Upper lobe of right lung (tissue), 1 donor: ENCODE results near the gene MARK4. TPM values are rescaled to one million over a fixed set of nuclear protein-coding genes. Genes with fewer than 3 reads are reported as not detected.
A peak's percentile ranks its signal among the peaks of the same experiment; 100 is the strongest.

Experiments used
- ATAC-seq: fragments of 200-7000 bp; cut with Tn5 transposase; one replicate; pipeline ENCODE4 v1.9.1; 2020; ENCODE audit warnings: mild to moderate bottlenecking, moderate library complexity
- DNase-seq: peaks from one replicate; pipeline ENCODE4 v3.0.0-alpha.2; 2020
- H3K27ac ChIP-seq: fragments of 200-600 bp; one replicate; pipeline ENCODE4 v1.8.0; 2022
- H3K27me3 ChIP-seq: fragments of 200-600 bp; one replicate; pipeline ENCODE4 v1.8.0; 2022; ENCODE audit warnings: mild to moderate bottlenecking
- H3K36me3 ChIP-seq: fragments of 200-600 bp; one replicate; pipeline ENCODE4 v1.8.0; 2022
- H3K4me1 ChIP-seq: fragments of 200-600 bp; one replicate; pipeline ENCODE4 v1.8.0; 2022
- H3K4me3 ChIP-seq: fragments of 200-600 bp; one replicate; pipeline ENCODE4 v1.8.0; 2022; ENCODE audit warnings: mild to moderate bottlenecking
- H3K9me3 ChIP-seq: fragments of 200-600 bp; one replicate; pipeline ENCODE4 v1.8.0; 2022
- intact Hi-C: fragments of 100-400 bp; cut with DNase I; formaldehyde crosslinking; loops from one replicate; pipeline ENCODE4 v1.11.0; 2022
- total RNA-seq: library from RNA; stranded (reverse); fragmentation: NEBNext Ultra II Directional; extraction: Animal tissue kit (Norgen Biotek cat#: 25700); gene quantifications from one replicate; pipeline ENCODE4 v1.2.1, GENCODE V29; 2021
- TF ChIP-seq, protein P1 (sequence below): fragments of 200-600 bp; IDR thresholded peaks from one replicate; pipeline ENCODE4 v1.8.0; 2022; ENCODE audit warnings: antibody characterized with exemption
- donor health status: DM: no; HTN: yes; CAD: no; lungs with severe emphysema.

MARK4 gene
- total RNA-seq, 1 donor from 2014 or later, result 30.0 TPM

DNA sequence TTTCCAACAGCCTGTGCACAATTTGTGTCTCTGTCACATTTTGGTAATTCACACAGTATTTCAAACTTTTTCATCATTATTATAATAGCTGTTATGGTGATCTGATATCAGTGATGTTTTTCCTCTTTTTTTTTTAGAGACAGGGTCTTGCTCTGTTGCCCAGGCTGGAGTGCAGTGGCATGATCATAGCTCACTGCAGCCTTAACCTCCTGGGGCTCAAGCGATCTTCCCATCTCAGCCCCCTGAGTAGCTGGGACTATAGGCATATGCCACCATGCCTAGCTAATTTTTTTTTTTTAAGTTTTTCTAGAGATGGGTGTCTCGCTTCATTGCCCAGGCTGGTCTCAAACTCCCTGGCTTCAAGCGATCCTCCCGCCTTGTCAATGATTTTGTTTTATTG, 5.8 kb downstream of the MARK4 start:
- DNase-seq, result no peak
- intact Hi-C loops, result no loop called here
- no peaks in the 10 kb centered on the region for H3K27me3 ChIP-seq
- H3K36me3 ChIP-seq, result no peaks in the 10 kb centered on the region
- no peaks in the 10 kb centered on the region for H3K9me3 ChIP-seq
- TF ChIP-seq, protein P1, sequence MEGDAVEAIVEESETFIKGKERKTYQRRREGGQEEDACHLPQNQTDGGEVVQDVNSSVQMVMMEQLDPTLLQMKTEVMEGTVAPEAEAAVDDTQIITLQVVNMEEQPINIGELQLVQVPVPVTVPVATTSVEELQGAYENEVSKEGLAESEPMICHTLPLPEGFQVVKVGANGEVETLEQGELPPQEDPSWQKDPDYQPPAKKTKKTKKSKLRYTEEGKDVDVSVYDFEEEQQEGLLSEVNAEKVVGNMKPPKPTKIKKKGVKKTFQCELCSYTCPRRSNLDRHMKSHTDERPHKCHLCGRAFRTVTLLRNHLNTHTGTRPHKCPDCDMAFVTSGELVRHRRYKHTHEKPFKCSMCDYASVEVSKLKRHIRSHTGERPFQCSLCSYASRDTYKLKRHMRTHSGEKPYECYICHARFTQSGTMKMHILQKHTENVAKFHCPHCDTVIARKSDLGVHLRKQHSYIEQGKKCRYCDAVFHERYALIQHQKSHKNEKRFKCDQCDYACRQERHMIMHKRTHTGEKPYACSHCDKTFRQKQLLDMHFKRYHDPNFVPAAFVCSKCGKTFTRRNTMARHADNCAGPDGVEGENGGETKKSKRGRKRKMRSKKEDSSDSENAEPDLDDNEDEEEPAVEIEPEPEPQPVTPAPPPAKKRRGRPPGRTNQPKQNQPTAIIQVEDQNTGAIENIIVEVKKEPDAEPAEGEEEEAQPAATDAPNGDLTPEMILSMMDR, result no peak
- H3K4me3 ChIP-seq, result no peak overlapping the region
- peaks cover 24% of the 10 kb centered on the region for H3K4me1 ChIP-seq
- ATAC-seq, result no peak
- H3K27ac ChIP-seq, result no peak overlapping the region

- H3K4me3 ChIP-seq, result no peak overlapping the region
- no peak for DNase-seq
Observed at GRCh38 chr19:45258862-45259261, 7.8 kb downstream of the MARK4 start.

GRCh38 chr19:45262570-45262969, 11.5 kb downstream of the MARK4 start:
- TF ChIP-seq, protein P1, result no peak
- ATAC-seq, result no peak
- no peaks in the 10 kb centered on the region for H3K4me1 ChIP-seq
- H3K36me3 ChIP-seq, result peaks cover 6% of the 10 kb centered on the region
- H3K27me3 ChIP-seq, result no peaks in the 10 kb centered on the region
- no peak overlapping the region for H3K27ac ChIP-seq
- H3K4me3 ChIP-seq, result no peak overlapping the region
- no peak for DNase-seq
- intact Hi-C loops, result no loop called here
- H3K9me3 ChIP-seq, result no peaks in the 10 kb centered on the region

More at GRCh38 chr19:45258862-45259261, 7.8 kb downstream of the MARK4 start:
- H3K36me3 ChIP-seq, result no peaks in the 10 kb centered on the region
- TF ChIP-seq, protein P1, result no peak
- no peak for ATAC-seq
- intact Hi-C loops, result no loop called here
- H3K9me3 ChIP-seq, result no peaks in the 10 kb centered on the region
- peaks cover 5% of the 10 kb centered on the region for H3K4me1 ChIP-seq
- no peak overlapping the region for H3K27ac ChIP-seq
- no peaks in the 10 kb centered on the region for H3K27me3 ChIP-seq

- Histone ChIP-seq H3K4me3 (no peak overlapping the region), H3K9me3 (no peaks in the 10 kb centered on the region), H3K4me1 (no peaks in the 10 kb centered on the region), H3K27me3 (no peaks in the 10 kb centered on the region), H3K36me3 (peaks cover 8% of the 10 kb centered on the region), H3K27ac (no peak overlapping the region)
- ATAC-seq (no peak), DNase-seq (no peak)
- intact Hi-C loops, result no loop called here
- TF ChIP-seq, protein P1, result no peak
Observed at GRCh38 chr19:45263013-45263412, 11.9 kb downstream of the MARK4 start.

- ATAC-seq (peak; percentile 47), DNase-seq (no peak)
- Histone ChIP-seq H3K27ac (no peak overlapping the region), H3K4me1 (no peaks in the 10 kb centered on the region), H3K36me3 (peaks cover 23% of the 10 kb centered on the region), H3K4me3 (no peak overlapping the region), H3K27me3 (no peaks in the 10 kb centered on the region), H3K9me3 (no peaks in the 10 kb centered on the region)
- intact Hi-C loops, result no loop called here
- TF ChIP-seq, protein P1, result no peak
Observed at GRCh38 chr19:45264781-45265317, 13.8 kb downstream of the MARK4 start.

DNA sequence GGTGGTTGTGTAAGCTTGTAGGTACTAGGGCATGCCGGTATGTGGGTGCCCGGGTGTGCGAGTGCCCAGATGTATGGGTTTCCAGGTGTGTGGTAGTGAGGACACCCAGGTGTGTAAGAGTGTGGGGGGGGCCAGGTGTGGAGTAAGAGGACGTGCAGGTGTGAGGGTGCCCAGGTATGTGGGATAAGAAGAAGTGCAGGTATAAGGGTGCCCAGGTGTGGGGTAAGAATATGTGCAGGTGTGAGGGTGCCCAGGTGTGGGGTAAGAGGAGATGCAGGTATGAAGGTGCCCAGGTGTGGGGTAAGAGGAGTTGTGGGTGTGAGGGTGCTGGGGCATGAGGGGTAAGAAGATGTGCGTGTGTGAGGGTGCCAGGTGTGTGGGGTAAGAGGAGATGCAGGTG, 14.3 kb downstream of the MARK4 start:
- intact Hi-C loops, result no loop called here
- Histone ChIP-seq H3K4me1 (no peaks in the 10 kb centered on the region), H3K9me3 (no peaks in the 10 kb centered on the region), H3K36me3 (peaks cover 28% of the 10 kb centered on the region), H3K4me3 (no peak overlapping the region), H3K27ac (no peak overlapping the region), H3K27me3 (no peaks in the 10 kb centered on the region)
- TF ChIP-seq, protein P1, result no peak
- ATAC-seq, result no peak
- no peak for DNase-seq
